GM12878 (cell line): Measurements from ENCODE around the gene MRPL34. TPM values are rescaled to one million over a fixed set of nuclear protein-coding genes. Genes with fewer than 3 reads are reported as not detected.

ENCODE experiments used
- CEBPZ ChIP-seq: fragments of 150-350 bp; IDR thresholded peaks from 2 replicates; pipeline ENCODE4 v1.6.1; 2016; ENCODE audit warnings: low read depth, low read length
- CUX1 ChIP-seq: IDR thresholded peaks from 2 replicates; pipeline ENCODE4 v1.6.1; 2012; ENCODE audit warnings: improper control_type of control experiment, low read depth, low read length; ENCODE audit not compliant: insufficient replicate concordance
- E4F1 ChIP-seq: fragments of 450-650 bp; IDR thresholded peaks from 2 replicates; pipeline ENCODE4 v1.6.1; 2018; ENCODE audit warnings: borderline replicate concordance, mild to moderate bottlenecking; ENCODE audit not compliant: partially characterized antibody
- ESRRA ChIP-seq: IDR thresholded peaks from 2 replicates; pipeline ENCODE4 v1.6.1; 2012; ENCODE audit warnings: mild to moderate bottlenecking, low read length, improper control_type of control experiment
- FOXK2 ChIP-seq: fragments of 450-650 bp; IDR thresholded peaks from 2 replicates; pipeline ENCODE4 v1.6.1; 2017; ENCODE audit warnings: mild to moderate bottlenecking, moderate library complexity
- HDAC2 ChIP-seq: fragments of 200-600 bp; sonication (generic); IDR thresholded peaks from 2 replicates; pipeline ENCODE4 v1.6.1; 2017
- KAT2A ChIP-seq: conservative IDR thresholded peaks from 2 replicates; pipeline ENCODE4 v1.6.1; 2011; ENCODE audit warnings: low read depth, low read length; ENCODE audit not compliant: control insufficient read depth
- NFIC ChIP-seq: IDR thresholded peaks from 2 replicates; pipeline ENCODE4 v1.6.1; 2012; ENCODE audit warnings: low read depth, mild to moderate bottlenecking, inconsistent platforms, low read length, moderate library complexity
- NFYB ChIP-seq: IDR thresholded peaks from 2 replicates; pipeline ENCODE4 v1.6.1; 2011; ENCODE audit warnings: low read depth, mild to moderate bottlenecking, low read length, improper control_type of control experiment, moderate library complexity; ENCODE audit not compliant: insufficient read depth
- NR2F1 ChIP-seq: fragments of 450-650 bp; conservative IDR thresholded peaks from 2 replicates; pipeline ENCODE4 v1.6.1; 2017; ENCODE audit warnings: mild to moderate bottlenecking
- RBBP5 ChIP-seq: fragments of 200-600 bp; sonication (generic); conservative IDR thresholded peaks from 2 replicates; pipeline ENCODE4 v1.6.1; 2016
- SMAD1 ChIP-seq: fragments of 450-650 bp; IDR thresholded peaks from 2 replicates; pipeline ENCODE4 v1.6.1; 2018; ENCODE audit warnings: mild to moderate bottlenecking, low read depth; ENCODE audit not compliant: partially characterized antibody
- SREBF1 ChIP-seq: IDR thresholded peaks from 2 replicates; pipeline ENCODE4 v1.6.1; 2012; ENCODE audit warnings: mild to moderate bottlenecking, low read length
- TAF1 ChIP-seq: IDR thresholded peaks from 2 replicates; pipeline ENCODE4 v1.6.1; 2011; ENCODE audit warnings: mild to moderate bottlenecking, low read depth, low read length, borderline replicate concordance
- TARDBP ChIP-seq: IDR thresholded peaks from 2 replicates; pipeline ENCODE4 v1.6.1; 2016; ENCODE audit warnings: borderline replicate concordance
- TBL1XR1 ChIP-seq: IDR thresholded peaks from 2 replicates; pipeline ENCODE4 v1.6.1; 2012; ENCODE audit warnings: low read depth, low read length, improper control_type of control experiment
- WRNIP1 ChIP-seq: IDR thresholded peaks from 2 replicates; pipeline ENCODE4 v1.6.1; 2011; ENCODE audit warnings: low read depth, low read length, improper control_type of control experiment, borderline replicate concordance
- polyA plus RNA-seq, 11 experiments: library from polyadenylated mRNA; depleted of rRNA in 4 of 11; unstranded in 6 of 11; stranded (reverse) in 5 of 11; fragments of >200 nt; fragmentation: Nextera tagmentation in 4 of 11; fragmentation: Illumina TruSeq in 1 of 11; extraction: Ambion mirVana in 4 of 11; extraction: Trizol in 1 of 11; gene quantifications; 1 replicate in 1 of 11; 2 replicates in 10 of 11; pipeline versions ENCODE4 v1.2.1 to v1.2.3, GENCODE V29; 2011 to 2016; ENCODE audit warnings: inconsistent platforms in 2 of 11, missing spikeins in 2 of 11, low read depth in 1 of 11
- total RNA-seq, 4 experiments: library from RNA; depleted of rRNA in 3 of 4; stranded (reverse); fragments of >200 nt in 3 of 4; fragmentation: Illumina TruSeq in 1 of 4; extraction: Trizol in 1 of 4; gene quantifications; 2 replicates each; pipeline versions ENCODE4 v1.2.1 to v1.2.3, GENCODE V29; 2013 to 2021
- TF ChIP-seq, protein P1 (sequence below): IDR thresholded peaks from 2 replicates; pipeline ENCODE4 v1.6.1; 2011; ENCODE audit warnings: borderline replicate concordance, low read depth, mild to moderate bottlenecking, moderate library complexity, mixed read lengths, low read length; ENCODE audit not compliant: insufficient read depth; ENCODE audit errors: extremely low read length
- TF ChIP-seq, protein P2 (sequence below): IDR thresholded peaks from 2 replicates; pipeline ENCODE4 v1.6.1; 2011; ENCODE audit warnings: low read depth, mild to moderate bottlenecking, low read length, moderate library complexity, borderline replicate concordance; ENCODE audit errors: extremely low read depth

MRPL34 gene
- total and polyA plus RNA-seq, 10 of the 15 experiments (the other 5 are each of a cell fraction or from before 2014, with no cell fraction given): 8.6 to 198 (median 78.6) TPM

DNA sequence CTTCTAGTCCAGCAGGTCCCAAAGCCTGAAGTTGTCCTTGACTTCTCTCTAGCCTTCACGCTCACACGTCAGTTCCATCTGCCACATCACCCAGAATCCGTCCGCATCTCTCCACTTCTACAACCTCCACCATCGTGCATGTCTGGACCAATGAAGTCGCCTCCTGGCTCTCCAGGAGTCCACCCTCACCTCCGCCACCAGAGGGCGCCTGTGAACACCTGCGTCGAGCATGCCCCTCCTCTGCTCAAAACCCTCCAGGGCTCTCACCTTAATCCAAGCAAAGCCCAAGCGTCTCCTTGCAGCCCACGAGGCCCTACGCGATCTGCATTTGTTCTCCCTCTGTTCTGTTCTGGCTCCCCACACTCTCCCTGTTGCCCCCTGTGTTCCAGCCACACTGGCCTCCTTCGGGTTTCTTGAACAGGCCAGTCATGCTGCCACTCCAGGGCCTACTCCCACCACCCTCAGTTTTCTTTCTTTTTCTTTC is 44.8 kb upstream of the MRPL34 start (continued):
- TF ChIP-seq TARDBP (no peak), ESRRA (no peak), SMAD1 (no peak), E4F1 (no peak), KAT2A (no peak), TBL1XR1 (no peak), WRNIP1 (no peak), CEBPZ (no peak), RBBP5 (no peak), HDAC2 (no peak), NFYB (0 out of 2 replicates have a peak, but pooled peaks have one; percentile 17), CUX1 (no peak), NR2F1 (no peak), NFIC (no peak), SREBF1 (no peak), TAF1 (no peak), FOXK2 (no peak)
- TF ChIP-seq, protein P1, sequence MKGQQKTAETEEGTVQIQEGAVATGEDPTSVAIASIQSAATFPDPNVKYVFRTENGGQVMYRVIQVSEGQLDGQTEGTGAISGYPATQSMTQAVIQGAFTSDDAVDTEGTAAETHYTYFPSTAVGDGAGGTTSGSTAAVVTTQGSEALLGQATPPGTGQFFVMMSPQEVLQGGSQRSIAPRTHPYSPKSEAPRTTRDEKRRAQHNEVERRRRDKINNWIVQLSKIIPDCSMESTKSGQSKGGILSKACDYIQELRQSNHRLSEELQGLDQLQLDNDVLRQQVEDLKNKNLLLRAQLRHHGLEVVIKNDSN: no peak
- TF ChIP-seq, protein P2, sequence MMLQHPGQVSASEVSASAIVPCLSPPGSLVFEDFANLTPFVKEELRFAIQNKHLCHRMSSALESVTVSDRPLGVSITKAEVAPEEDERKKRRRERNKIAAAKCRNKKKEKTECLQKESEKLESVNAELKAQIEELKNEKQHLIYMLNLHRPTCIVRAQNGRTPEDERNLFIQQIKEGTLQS: no peak
